Ovary (tissue), 9 donors: ENCODE results near the gene NME7. TPM values are rescaled to one million over a fixed set of nuclear protein-coding genes. Genes with fewer than 3 reads are reported as not detected.

Experiments used
- DNase-seq, 5 donors: peaks; one replicate each; pipeline ENCODE4 v3.0.0-alpha.2; 2019 to 2020
- H3K27ac ChIP-seq, 2 donors: fragments of 200-600 bp; one replicate each; pipeline versions ENCODE4 v1.5.1 to v1.8.0; 2019 to 2022
- H3K27me3 ChIP-seq: fragments of 200-600 bp; one replicate; pipeline ENCODE4 v1.8.0; 2022
- H3K36me3 ChIP-seq: fragments of 200-600 bp; sonication (generic); one replicate; pipeline ENCODE4 v1.5.1; 2019
- H3K4me1 ChIP-seq: one replicate; pipeline ENCODE4 v1.8.1; 2013; ENCODE audit warnings: mild to moderate bottlenecking, moderate library complexity; ENCODE audit not compliant: insufficient read depth
- H3K4me3 ChIP-seq: fragments of 200-600 bp; sonication (generic); one replicate; pipeline ENCODE4 v1.5.1; 2017
- H3K9me3 ChIP-seq, 2 donors: fragments of 200-600 bp in 1 of 2; sonication (generic) in 1 of 2; one replicate each; pipeline versions ENCODE4 v1.5.1 to v1.8.1; 2013 to 2019; ENCODE audit warnings: mild to moderate bottlenecking in 1 of 2, moderate library complexity in 1 of 2
- EP300 ChIP-seq: sonication (generic); formaldehyde crosslinking; IDR thresholded peaks from one replicate; pipeline ENCODE4 v1.6.1; 2017; ENCODE audit warnings: antibody characterized with exemption
- POLR2A ChIP-seq: fragments of 450-650 bp; IDR thresholded peaks from one replicate; pipeline ENCODE4 v1.6.1; 2017; ENCODE audit warnings: antibody characterized with exemption, mild to moderate bottlenecking, moderate library complexity
- WGBS, 3 donors: extraction: QIAGEN DNeasy Blood & Tissue Kit in 1 of 3; methylation state at CpG; one replicate each; pipeline versions ENCODE4 v1.1.5 to v1.1.7; 2013 to 2017; 5-methylcytosine and 5-hydroxymethylcytosine counted together
- intact Hi-C, 4 donors: fragments of 100-400 bp; cut with DNase I; formaldehyde crosslinking; loops; one replicate each; pipeline versions ENCODE4 v1.11.0 to v1.15.1; 2022 to 2023
- polyA plus RNA-seq, 2 donors: library from polyadenylated mRNA; stranded (reverse); fragments of 200-250 nt in 1 of 2; fragments of 350-450 nt in 1 of 2; fragmentation: Illumina TruSeq in 1 of 2; extraction: RNeasy Lipid Tissue Mini Kit (QIAGEN cat#74804) in 1 of 2; gene quantifications; one replicate each; pipeline ENCODE4 v1.2.3, GENCODE V29; 2013 to 2014
- total RNA-seq, 7 donors: library from RNA; depleted of rRNA in 2 of 7; stranded (reverse); fragments of >200 nt in 2 of 7; fragmentation: NEBNext Ultra II Directional in 3 of 7; extraction: Animal tissue kit (Norgen Biotek cat#: 25700) in 3 of 7; gene quantifications; one replicate each; pipeline versions ENCODE4 v1.1.0 to v1.2.4, GENCODE V29; 2016 to 2023
- TF ChIP-seq, protein P1 (sequence below), 3 donors: fragments of 450-650 bp in 2 of 3; fragments of 200-600 bp in 1 of 3; IDR thresholded peaks; one replicate each; pipeline versions ENCODE4 v1.5.1 to v1.8.0; 2016 to 2022; ENCODE audit warnings: antibody characterized with exemption in 3 of 3, mild to moderate bottlenecking in 1 of 3
- donor health status: DM: no; HTN: no; CAD: no; lungs with moderate emphysema.
- donor health status: DM: no; HTN: no; CAD: no.
- donor health status: Bipolar disorder and iron deficiency.
- donor health status: DM: yes; HTN: yes; CAD: no.
- donor health status: DM: no; HTN: no; CAD: no.
- donor health status: DM: yes; HTN: yes; CAD: no.

NME7 gene
- total and polyA plus RNA-seq, 9 donors, result 14.2 to 30.0 (median 18.4) TPM

DNA sequence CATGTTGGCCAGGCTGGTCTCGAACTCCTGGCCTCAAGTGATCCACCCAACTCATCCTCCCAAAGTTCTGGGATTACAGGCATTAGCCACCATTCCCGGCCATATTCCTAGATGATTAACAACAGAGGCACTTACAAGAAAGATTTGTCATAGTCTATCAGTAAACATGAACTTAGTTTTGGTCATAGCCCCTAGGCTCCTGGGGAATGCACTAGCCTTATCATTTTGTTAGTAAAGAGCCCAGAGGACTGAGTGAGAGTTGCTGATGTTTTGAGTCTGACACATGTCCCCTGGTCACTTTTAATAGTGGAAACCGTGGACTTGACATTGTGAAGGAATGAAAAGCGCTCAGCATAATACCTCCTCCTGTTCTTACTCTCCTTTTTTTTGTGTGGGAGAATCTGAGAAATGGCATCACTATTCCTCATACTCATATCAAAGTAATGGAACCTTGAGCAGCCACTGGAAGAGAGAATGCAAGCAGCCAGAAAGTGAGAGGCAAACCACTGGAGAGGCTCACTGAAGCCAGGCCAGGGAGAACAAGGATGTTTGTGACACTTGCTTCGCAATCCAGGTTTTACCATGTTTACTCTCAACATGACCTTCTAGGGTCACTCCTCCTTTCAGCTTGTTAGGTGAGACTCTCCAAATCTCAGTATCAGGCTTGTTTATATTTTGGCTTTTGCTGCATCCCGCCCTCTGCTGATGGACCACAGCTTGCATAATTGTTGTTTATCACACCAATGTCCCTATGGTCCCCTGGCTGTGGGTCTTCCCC is 246.3 kb downstream of the NME7 start:
- no peak overlapping the region for H3K4me3 ChIP-seq
- intact Hi-C loops, result no loop called here
- no peak overlapping the region for H3K27ac ChIP-seq
- no peaks in the 10 kb centered on the region for H3K9me3 ChIP-seq
- DNase-seq, result no peak
- no peaks in the 10 kb centered on the region for H3K36me3 ChIP-seq
- no peaks in the 10 kb centered on the region for H3K4me1 ChIP-seq
- no peak for TF ChIP-seq EP300
- TF ChIP-seq, protein P1, sequence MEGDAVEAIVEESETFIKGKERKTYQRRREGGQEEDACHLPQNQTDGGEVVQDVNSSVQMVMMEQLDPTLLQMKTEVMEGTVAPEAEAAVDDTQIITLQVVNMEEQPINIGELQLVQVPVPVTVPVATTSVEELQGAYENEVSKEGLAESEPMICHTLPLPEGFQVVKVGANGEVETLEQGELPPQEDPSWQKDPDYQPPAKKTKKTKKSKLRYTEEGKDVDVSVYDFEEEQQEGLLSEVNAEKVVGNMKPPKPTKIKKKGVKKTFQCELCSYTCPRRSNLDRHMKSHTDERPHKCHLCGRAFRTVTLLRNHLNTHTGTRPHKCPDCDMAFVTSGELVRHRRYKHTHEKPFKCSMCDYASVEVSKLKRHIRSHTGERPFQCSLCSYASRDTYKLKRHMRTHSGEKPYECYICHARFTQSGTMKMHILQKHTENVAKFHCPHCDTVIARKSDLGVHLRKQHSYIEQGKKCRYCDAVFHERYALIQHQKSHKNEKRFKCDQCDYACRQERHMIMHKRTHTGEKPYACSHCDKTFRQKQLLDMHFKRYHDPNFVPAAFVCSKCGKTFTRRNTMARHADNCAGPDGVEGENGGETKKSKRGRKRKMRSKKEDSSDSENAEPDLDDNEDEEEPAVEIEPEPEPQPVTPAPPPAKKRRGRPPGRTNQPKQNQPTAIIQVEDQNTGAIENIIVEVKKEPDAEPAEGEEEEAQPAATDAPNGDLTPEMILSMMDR (IDR thresholded peaks at IDR 0.05), result no peak
- no peak for TF ChIP-seq POLR2A
- H3K27me3 ChIP-seq, result no peaks in the 10 kb centered on the region
- 89 to 91% (median 90%) methylated on average over 6 of the region's 6 CpGs for WGBS, 3 donors

DNA sequence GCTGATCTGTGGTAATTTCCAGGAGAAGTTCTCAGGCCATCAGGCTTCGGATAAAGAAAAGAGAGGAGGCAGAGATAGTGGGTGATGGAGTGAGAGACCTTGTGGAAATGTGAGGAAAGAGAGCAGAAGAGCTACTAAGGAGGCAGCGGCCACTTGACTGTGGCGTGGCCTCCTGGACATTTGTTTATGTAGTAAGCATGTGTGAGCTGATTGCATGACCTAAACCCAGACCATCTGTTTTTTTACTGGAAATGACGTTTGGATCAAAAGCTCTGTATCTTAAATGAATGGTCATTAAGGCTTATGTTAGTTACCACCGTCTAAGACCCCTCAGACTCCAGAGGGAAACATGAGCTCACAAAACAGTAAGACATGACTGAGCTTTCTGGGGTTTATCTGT is 247.5 kb downstream of the NME7 start:
- Histone ChIP-seq H3K27me3 (no peaks in the 10 kb centered on the region), H3K4me1 (no peaks in the 10 kb centered on the region), H3K27ac (no peak overlapping the region), H3K4me3 (no peak overlapping the region), H3K36me3 (no peaks in the 10 kb centered on the region), H3K9me3 (no peaks in the 10 kb centered on the region)
- intact Hi-C loops, result no loop called here
- 47 to 53% (median 52%) methylated on average over 5 of the region's 5 CpGs for WGBS, 3 donors
- TF ChIP-seq EP300 (no peak), POLR2A (no peak)
- TF ChIP-seq, protein P1 (IDR thresholded peaks at IDR 0.05), result no peak
- DNase-seq, result no peak

DNA sequence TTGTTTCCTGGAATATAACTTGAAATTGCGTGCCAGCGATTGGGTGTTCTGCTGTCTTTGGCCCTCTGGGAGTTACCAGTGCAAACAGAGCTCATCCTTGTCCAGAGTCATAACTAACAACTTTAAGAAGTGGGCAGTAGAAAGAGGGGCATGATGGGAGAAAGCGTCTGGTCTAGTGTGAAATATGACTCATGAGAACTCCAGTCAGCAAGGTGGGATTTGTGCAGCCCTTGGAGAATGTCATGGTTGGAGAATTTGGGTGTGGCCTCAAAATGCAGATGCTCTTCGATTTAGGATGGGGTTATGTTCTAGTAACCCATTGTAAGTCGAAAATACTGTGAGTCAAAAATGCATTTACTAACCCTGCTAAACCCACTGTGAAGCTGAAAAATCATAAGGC is 248.2 kb downstream of the NME7 start:
- TF ChIP-seq EP300 (no peak), POLR2A (no peak)
- TF ChIP-seq, protein P1 (IDR thresholded peaks at IDR 0.05), result no peak
- intact Hi-C loops, result no loop called here
- Histone ChIP-seq H3K4me3 (no peak overlapping the region), H3K27ac (no peak overlapping the region), H3K9me3 (no peaks in the 10 kb centered on the region), H3K36me3 (no peaks in the 10 kb centered on the region), H3K27me3 (no peaks in the 10 kb centered on the region), H3K4me1 (no peaks in the 10 kb centered on the region)
- no peak for DNase-seq
- 73 to 79% (median 74%) methylated on average over 5 of the region's 5 CpGs for WGBS, 3 donors

DNA sequence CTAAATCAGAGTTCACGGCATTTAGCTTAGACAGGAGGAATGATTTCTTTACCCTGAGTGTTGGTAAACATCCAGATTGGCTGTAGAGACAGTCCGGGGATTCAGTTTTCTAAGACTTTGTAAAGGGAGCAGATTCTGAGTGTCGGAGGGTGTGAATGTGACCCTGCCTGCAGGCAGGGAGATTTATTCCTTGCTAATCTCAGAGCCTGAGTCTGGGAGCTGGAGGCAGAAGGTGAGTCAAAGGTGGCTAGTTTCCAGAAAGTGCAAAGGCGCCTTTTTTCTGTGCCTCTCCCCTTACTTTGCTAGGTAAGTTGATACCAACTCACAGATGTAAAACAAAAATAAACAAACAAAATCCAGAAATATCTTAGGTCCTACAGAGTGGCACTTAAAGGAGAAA is 249.4 kb downstream of the NME7 start:
- Histone ChIP-seq H3K4me3 (no peak overlapping the region), H3K27me3 (no peaks in the 10 kb centered on the region), H3K36me3 (no peaks in the 10 kb centered on the region), H3K9me3 (no peaks in the 10 kb centered on the region), H3K4me1 (no peaks in the 10 kb centered on the region), H3K27ac (no peak overlapping the region)
- DNase-seq, result no peak
- TF ChIP-seq EP300 (no peak), POLR2A (no peak)
- TF ChIP-seq, protein P1 (IDR thresholded peaks at IDR 0.05), result no peak
- intact Hi-C loops, result no loop called here
- 82 to 90% (median 87%) methylated on average over 4 of the region's 4 CpGs for WGBS, 3 donors
